Suprapubic skin (tissue), 4 donors: ENCODE results near the gene SEMA5B.

Experiments
- EP300 ChIP-seq: sonication (generic); formaldehyde crosslinking; IDR thresholded peaks from one replicate; pipeline ENCODE4 v1.6.1; 2017; ENCODE audit warnings: antibody characterized with exemption
- POLR2A ChIP-seq, 2 donors: fragments of 450-650 bp; IDR thresholded peaks; one replicate each; pipeline ENCODE4 v1.6.1; 2017; ENCODE audit warnings: antibody characterized with exemption in 2 of 2, mild to moderate bottlenecking in 2 of 2, moderate library complexity in 2 of 2
- POLR2AphosphoS5 ChIP-seq, 3 donors: sonication (generic); formaldehyde crosslinking; IDR thresholded peaks; one replicate each; pipeline ENCODE4 v1.6.1; 2017; ENCODE audit warnings: antibody characterized with exemption in 3 of 3
- TF ChIP-seq, protein P1 (sequence below), 2 donors: fragments of 200-600 bp in 1 of 2; fragments of 450-650 bp in 1 of 2; sonication (generic) in 1 of 2; IDR thresholded peaks; one replicate each; pipeline ENCODE4 v1.5.1; 2016 to 2019; ENCODE audit warnings: antibody characterized with exemption in 2 of 2, mild to moderate bottlenecking in 1 of 2, moderate library complexity in 1 of 2

- TF ChIP-seq, protein P1, sequence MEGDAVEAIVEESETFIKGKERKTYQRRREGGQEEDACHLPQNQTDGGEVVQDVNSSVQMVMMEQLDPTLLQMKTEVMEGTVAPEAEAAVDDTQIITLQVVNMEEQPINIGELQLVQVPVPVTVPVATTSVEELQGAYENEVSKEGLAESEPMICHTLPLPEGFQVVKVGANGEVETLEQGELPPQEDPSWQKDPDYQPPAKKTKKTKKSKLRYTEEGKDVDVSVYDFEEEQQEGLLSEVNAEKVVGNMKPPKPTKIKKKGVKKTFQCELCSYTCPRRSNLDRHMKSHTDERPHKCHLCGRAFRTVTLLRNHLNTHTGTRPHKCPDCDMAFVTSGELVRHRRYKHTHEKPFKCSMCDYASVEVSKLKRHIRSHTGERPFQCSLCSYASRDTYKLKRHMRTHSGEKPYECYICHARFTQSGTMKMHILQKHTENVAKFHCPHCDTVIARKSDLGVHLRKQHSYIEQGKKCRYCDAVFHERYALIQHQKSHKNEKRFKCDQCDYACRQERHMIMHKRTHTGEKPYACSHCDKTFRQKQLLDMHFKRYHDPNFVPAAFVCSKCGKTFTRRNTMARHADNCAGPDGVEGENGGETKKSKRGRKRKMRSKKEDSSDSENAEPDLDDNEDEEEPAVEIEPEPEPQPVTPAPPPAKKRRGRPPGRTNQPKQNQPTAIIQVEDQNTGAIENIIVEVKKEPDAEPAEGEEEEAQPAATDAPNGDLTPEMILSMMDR (IDR thresholded peaks at IDR 0.05): no peak
- no peak for TF ChIP-seq POLR2AphosphoS5 (IDR thresholded peaks at IDR 0.05)
- no peak for TF ChIP-seq POLR2A (IDR thresholded peaks at IDR 0.05)
- no peak for TF ChIP-seq EP300
These were observed 34.3 kb upstream of the SEMA5B start for GRCh38 chr3:123061856-123062255.
